ENCODE measurements around the gene RAPGEF1. TPM values are rescaled to one million over a fixed set of nuclear protein-coding genes. Genes with fewer than 3 reads are reported as not detected.

Gene RAPGEF1
- total RNA-seq, 1 donor from 2014 or later: 94.3 TPM

DNA sequence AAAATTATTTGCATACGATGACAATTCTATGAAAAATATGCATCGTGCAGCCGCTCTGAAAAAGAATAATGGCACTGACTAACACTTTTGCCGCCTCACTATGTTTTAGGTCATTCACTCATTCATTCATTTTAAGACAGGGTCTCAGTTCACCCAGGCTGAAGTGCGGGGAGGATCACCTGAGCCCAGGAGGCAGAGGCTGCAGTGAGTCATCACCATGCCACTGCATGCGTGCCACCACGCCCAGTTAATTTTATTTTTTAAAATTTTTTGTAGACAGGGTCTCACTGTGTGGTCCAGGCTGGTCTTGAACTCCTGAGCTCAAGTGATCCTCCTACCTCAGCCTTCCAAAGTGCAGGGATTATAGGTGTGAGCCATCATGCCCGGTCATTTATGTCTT, 37.0 kb downstream of the RAPGEF1 start:
- Mint-ChIP-seq H3K4me1 (ENCODE audit: unreplicated experiment) (peaks cover 25% of the 10 kb centered on the region), H3K9me3 (ENCODE audit: unreplicated experiment) (no peaks in the 10 kb centered on the region), H3K4me3 (ENCODE audit: unreplicated experiment) (no peak overlapping the region), H3K36me3 (ENCODE audit: unreplicated experiment) (no peaks in the 10 kb centered on the region), H3K27ac (ENCODE audit: unreplicated experiment) (no peak overlapping the region), H3K27me3 (ENCODE audit: unreplicated experiment) (no peaks in the 10 kb centered on the region)
- TF ChIP-seq, protein P1, sequence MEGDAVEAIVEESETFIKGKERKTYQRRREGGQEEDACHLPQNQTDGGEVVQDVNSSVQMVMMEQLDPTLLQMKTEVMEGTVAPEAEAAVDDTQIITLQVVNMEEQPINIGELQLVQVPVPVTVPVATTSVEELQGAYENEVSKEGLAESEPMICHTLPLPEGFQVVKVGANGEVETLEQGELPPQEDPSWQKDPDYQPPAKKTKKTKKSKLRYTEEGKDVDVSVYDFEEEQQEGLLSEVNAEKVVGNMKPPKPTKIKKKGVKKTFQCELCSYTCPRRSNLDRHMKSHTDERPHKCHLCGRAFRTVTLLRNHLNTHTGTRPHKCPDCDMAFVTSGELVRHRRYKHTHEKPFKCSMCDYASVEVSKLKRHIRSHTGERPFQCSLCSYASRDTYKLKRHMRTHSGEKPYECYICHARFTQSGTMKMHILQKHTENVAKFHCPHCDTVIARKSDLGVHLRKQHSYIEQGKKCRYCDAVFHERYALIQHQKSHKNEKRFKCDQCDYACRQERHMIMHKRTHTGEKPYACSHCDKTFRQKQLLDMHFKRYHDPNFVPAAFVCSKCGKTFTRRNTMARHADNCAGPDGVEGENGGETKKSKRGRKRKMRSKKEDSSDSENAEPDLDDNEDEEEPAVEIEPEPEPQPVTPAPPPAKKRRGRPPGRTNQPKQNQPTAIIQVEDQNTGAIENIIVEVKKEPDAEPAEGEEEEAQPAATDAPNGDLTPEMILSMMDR (IDR thresholded peaks at IDR 0.05): no peak
- DNase-seq (ENCODE audit: extremely low spot score, unreplicated experiment): no peak

DNA sequence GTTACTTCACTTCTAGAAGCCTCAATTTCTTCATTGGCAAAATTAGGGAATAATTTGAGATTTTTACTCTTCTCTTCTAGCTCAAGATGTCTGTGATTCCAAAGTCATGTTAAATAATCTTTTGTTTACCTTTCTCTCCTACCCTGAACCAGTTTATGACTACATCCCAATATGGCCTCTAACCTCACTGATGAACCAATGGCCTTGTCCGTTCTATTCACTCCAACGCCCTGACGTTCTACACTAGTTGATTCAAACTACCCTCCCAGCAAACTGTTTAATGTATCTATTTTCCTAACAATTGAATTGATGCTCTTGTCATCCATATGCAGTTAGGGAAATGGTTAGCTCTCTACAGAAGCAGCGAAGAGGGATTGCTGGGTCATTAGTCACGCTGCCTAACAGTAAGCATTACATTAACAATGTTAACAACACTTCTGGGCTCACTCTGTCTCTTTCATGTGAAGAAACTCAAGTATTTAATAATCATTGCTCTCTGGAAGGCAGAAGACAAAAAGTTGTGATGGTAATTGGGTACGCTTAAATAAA, 38.0 kb downstream of the RAPGEF1 start:
- TF ChIP-seq, protein P1 (IDR thresholded peaks at IDR 0.05): no peak
- no peak for DNase-seq (ENCODE audit: extremely low spot score, unreplicated experiment)
- no peak overlapping the region for H3K4me3 Mint-ChIP-seq (ENCODE audit: unreplicated experiment)
- no peaks in the 10 kb centered on the region for H3K27me3 Mint-ChIP-seq (ENCODE audit: unreplicated experiment)
- H3K4me1 Mint-ChIP-seq (ENCODE audit: unreplicated experiment): peaks cover 20% of the 10 kb centered on the region
- no peaks in the 10 kb centered on the region for H3K36me3 Mint-ChIP-seq (ENCODE audit: unreplicated experiment)
- H3K9me3 Mint-ChIP-seq (ENCODE audit: unreplicated experiment): no peaks in the 10 kb centered on the region
- no peak overlapping the region for H3K27ac Mint-ChIP-seq (ENCODE audit: unreplicated experiment)

DNA sequence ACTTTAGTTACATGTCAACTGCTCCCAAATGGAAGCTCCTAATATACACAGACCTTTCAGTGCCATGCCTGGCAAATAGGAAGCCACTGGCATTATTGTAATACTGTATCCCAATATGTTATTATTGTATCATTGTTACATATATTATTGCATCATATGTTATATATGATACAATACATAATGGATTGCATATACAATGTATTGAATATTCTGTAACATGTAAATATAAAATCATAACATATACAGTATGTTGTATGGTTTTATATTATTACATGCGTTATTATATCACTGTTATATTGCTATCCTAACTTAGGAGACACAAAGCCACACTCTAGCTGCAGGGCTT, 38.5 kb downstream of the RAPGEF1 start:
- H3K4me1 Mint-ChIP-seq (ENCODE audit: unreplicated experiment): peaks cover 17% of the 10 kb centered on the region
- TF ChIP-seq, protein P1 (IDR thresholded peaks at IDR 0.05): no peak

DNA sequence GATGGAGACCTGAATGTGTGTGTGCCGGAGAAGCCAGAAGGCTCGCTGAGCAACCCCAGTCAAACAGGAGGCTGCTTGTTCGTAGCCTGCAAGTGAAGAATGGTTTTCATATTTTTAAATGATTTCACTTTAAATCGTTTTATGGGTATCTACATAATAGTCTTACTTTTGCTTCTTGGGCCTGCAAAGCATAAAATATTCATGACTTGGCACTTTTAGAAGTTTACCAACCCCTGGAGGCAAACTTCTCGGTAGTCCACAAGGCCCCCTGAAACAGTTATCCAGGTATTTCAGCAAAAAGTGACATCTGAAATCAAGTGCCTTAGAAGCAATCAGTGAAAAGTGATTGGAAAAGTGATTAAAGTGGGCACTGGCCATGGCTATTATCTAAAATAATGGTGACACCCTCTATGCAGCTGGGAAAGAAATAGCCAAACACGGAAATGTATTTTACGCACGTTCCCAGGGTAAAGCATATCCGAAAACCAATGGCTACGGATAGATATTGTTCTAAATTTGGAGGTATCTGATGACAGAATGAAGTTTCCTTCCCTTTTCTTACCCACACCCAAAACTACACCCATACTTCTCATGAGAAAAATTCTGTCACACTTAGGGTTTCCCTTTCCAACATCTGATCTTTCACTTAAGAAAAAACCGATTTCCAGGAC, 39.0 kb downstream of the RAPGEF1 start:
- H3K27ac Mint-ChIP-seq (ENCODE audit: unreplicated experiment): no peak overlapping the region
- H3K4me3 Mint-ChIP-seq (ENCODE audit: unreplicated experiment): no peak overlapping the region
- no peaks in the 10 kb centered on the region for H3K27me3 Mint-ChIP-seq (ENCODE audit: unreplicated experiment)
- peaks cover 17% of the 10 kb centered on the region for H3K4me1 Mint-ChIP-seq (ENCODE audit: unreplicated experiment)
- H3K9me3 Mint-ChIP-seq (ENCODE audit: unreplicated experiment): no peaks in the 10 kb centered on the region
- DNase-seq (ENCODE audit: extremely low spot score, unreplicated experiment): no peak
- no peaks in the 10 kb centered on the region for H3K36me3 Mint-ChIP-seq (ENCODE audit: unreplicated experiment)
- TF ChIP-seq, protein P1 (IDR thresholded peaks at IDR 0.05): no peak

More for the DNA sequence above, 38.5 kb downstream of the RAPGEF1 start:
- Mint-ChIP-seq H3K36me3 (ENCODE audit: unreplicated experiment) (no peaks in the 10 kb centered on the region), H3K27ac (ENCODE audit: unreplicated experiment) (no peak overlapping the region), H3K9me3 (ENCODE audit: unreplicated experiment) (no peaks in the 10 kb centered on the region), H3K27me3 (ENCODE audit: unreplicated experiment) (no peaks in the 10 kb centered on the region), H3K4me3 (ENCODE audit: unreplicated experiment) (no peak overlapping the region)
- no peak for DNase-seq (ENCODE audit: extremely low spot score, unreplicated experiment)

DNA sequence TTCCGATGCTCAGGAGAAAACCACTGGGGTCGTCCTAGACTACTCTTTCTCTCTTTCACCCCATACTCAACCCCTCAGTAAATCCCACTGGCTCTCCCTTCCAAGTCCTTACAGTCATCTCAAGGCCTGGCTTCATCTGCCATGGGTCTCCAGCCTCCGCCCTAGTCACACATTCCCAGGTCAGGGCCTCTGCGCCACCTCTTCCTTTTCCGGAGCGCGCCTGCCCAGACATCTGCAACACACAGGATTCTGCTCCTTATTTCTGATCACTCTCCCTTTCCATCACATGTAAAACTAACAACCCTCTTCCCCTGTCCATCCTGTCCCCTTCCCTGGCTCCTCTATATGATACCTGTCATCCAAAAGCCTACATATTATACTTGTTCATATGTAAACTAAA, 39.8 kb downstream of the RAPGEF1 start:
- DNase-seq (ENCODE audit: extremely low spot score, unreplicated experiment): no peak
- Mint-ChIP-seq H3K9me3 (ENCODE audit: unreplicated experiment) (no peaks in the 10 kb centered on the region), H3K4me3 (ENCODE audit: unreplicated experiment) (no peak overlapping the region), H3K4me1 (ENCODE audit: unreplicated experiment) (peaks cover 20% of the 10 kb centered on the region), H3K27ac (ENCODE audit: unreplicated experiment) (no peak overlapping the region), H3K27me3 (ENCODE audit: unreplicated experiment) (no peaks in the 10 kb centered on the region), H3K36me3 (ENCODE audit: unreplicated experiment) (no peaks in the 10 kb centered on the region)
- TF ChIP-seq, protein P1 (IDR thresholded peaks at IDR 0.05): no peak
